ENCODE measurements around the gene OR5W2.

- TF ChIP-seq POLR2A (IDR thresholded peaks at IDR 0.05; ENCODE audit: low read depth, low read length) (no peak), SUZ12 (IDR thresholded peaks at IDR 0.05; ENCODE audit: unreplicated experiment) (no peak), CTCF (IDR thresholded peaks at IDR 0.05 in 2 of 3, conservative IDR thresholded peaks at IDR 0.05 in 1 of 3; ENCODE audit: control insufficient read depth in 2 of 3, extremely low read depth in 1 of 3, insufficient read depth in 1 of 3, low read depth in 3 of 3, low read length in 3 of 3) (no peak), FOXK2 (IDR thresholded peaks at IDR 0.05) (no peak)
Measured at GRCh38 chr11:55936300-55936699, 21.9 kb upstream of the OR5W2 start, which contains the start of gene OR5I1.

Data from GM12878 (cell line).